Heart left ventricle (tissue), 16 donors: ENCODE data around the gene MEGF8. TPM values are rescaled to one million over a fixed set of nuclear protein-coding genes. Genes with fewer than 3 reads are reported as not detected.

Source experiments
- ATAC-seq, 4 donors: fragments of 200-7000 bp; cut with Tn5 transposase; one replicate each; pipeline ENCODE4 v1.9.1; 2020 to 2022; ENCODE audit warnings: moderate library complexity in 4 of 4, mild to moderate bottlenecking in 3 of 4, moderate number of reproducible peaks in 1 of 4
- DNase-seq, 5 donors: peaks; one replicate each; pipeline ENCODE4 v3.0.0-alpha.2; 2020
- H3K27ac ChIP-seq, 12 donors: fragments of 200-600 bp; sonication (generic) in 4 of 12; one replicate each; pipeline versions ENCODE4 v1.5.0 to v1.8.0; 2016 to 2022; ENCODE audit warnings: mild to moderate bottlenecking in 2 of 12
- H3K27me3 ChIP-seq, 9 donors: fragments of 200-600 bp; sonication (generic) in 2 of 9; one replicate each; pipeline versions ENCODE4 v1.5.1 to v1.8.0; 2016 to 2022; ENCODE audit warnings: mild to moderate bottlenecking in 3 of 9
- H3K36me3 ChIP-seq, 9 donors: fragments of 200-600 bp; sonication (generic) in 2 of 9; one replicate each; pipeline versions ENCODE4 v1.5.0 to v1.8.0; 2018 to 2022; ENCODE audit warnings: mild to moderate bottlenecking in 2 of 9
- H3K4me1 ChIP-seq, 12 donors: fragments of 200-600 bp; sonication (generic) in 4 of 12; one replicate each; pipeline versions ENCODE4 v1.5.0 to v1.8.0; 2016 to 2022; ENCODE audit warnings: mild to moderate bottlenecking in 3 of 12
- H3K4me3 ChIP-seq, 12 donors: fragments of 200-600 bp; sonication (generic) in 4 of 12; one replicate each; pipeline versions ENCODE4 v1.5.0 to v1.8.0; 2017 to 2022; ENCODE audit warnings: mild to moderate bottlenecking in 9 of 12, moderate library complexity in 4 of 12
- H3K9me3 ChIP-seq, 12 donors: fragments of 200-600 bp; sonication (generic) in 4 of 12; one replicate each; pipeline versions ENCODE4 v1.5.0 to v1.8.0; 2016 to 2022; ENCODE audit warnings: mild to moderate bottlenecking in 1 of 12
- POLR2A ChIP-seq, 2 donors: fragments of 450-650 bp; IDR thresholded peaks; one replicate each; pipeline ENCODE4 v1.6.1; 2017; ENCODE audit warnings: antibody characterized with exemption in 2 of 2, mild to moderate bottlenecking in 2 of 2, moderate library complexity in 2 of 2
- WGBS, 4 donors: extraction: QIAGEN DNeasy Blood & Tissue Kit in 2 of 4; methylation state at CpG; one replicate each; pipeline versions ENCODE4 v1.1.5 to v1.1.7; 2013 to 2018; 5-methylcytosine and 5-hydroxymethylcytosine counted together
- intact Hi-C, 10 donors: fragments of 100-400 bp; cut with DNase I; formaldehyde crosslinking; loops; one replicate each; pipeline versions ENCODE4 v1.11.1 to v1.14.2; 2022
- polyA plus RNA-seq, 2 donors: library from polyadenylated mRNA; stranded (reverse); fragments of 200-250 nt; gene quantifications; one replicate each; pipeline ENCODE4 v1.2.3, GENCODE V29; 2013
- total RNA-seq, 9 donors: library from RNA; depleted of rRNA in 2 of 9; stranded (reverse); fragments of >200 nt in 2 of 9; fragmentation: NEBNext Ultra II Directional in 3 of 9; extraction: Animal tissue kit (Norgen Biotek cat#: 25700) in 3 of 9; gene quantifications; one replicate each; pipeline versions ENCODE4 v1.1.0 to v1.2.4, GENCODE V29; 2016 to 2023
- TF ChIP-seq, protein P1 (sequence below), 12 donors: fragments of 200-600 bp; sonication (generic) in 4 of 12; IDR thresholded peaks; one replicate each; pipeline versions ENCODE4 v1.5.0 to v1.8.0; 2018 to 2022; ENCODE audit warnings: antibody characterized with exemption in 12 of 12, mild to moderate bottlenecking in 5 of 12
- donor health status: ischemic (EF 13 %, LVEDD 7.1; RV severe dilation, severe dysfunction).
- donor health status: healthy with polysubstance abuse.
- donor health status: DM: no; HTN: yes; CAD: no.
- donor health status: DM: no; HTN: no; CAD: no.
- donor health status: ischemic (EF 25% LVEDD 6.9; RV normal size, moderate dysfunction).
- donor health status: ischemic (EF 25% LVEDD 5.7; RV mildly dilated, moderate dysfunction).
- donor health status: healthy.
- donor health status: DM: yes; HTN: yes; CAD: no.
- donor health status: ischemic (EF 35%, LVEDD 5.7; RV mildly dilated, moderate dysfunction).
- donor health status: nonischemic (EF 11% LVEDD 7.7; RV severe dilation, severe dysfunction).
- donor health status: DM: yes; HTN: yes; CAD: no.
- donor health status: PGD.
- donor health status: ischemic (EF 29% LVEDD 5.4; RV normal size, mild dysfunction).
- donor health status: nonischemic (EF 23%, LVEDD 6.1; RV moderate dilation, normal function).

MEGF8 gene
- total and polyA plus RNA-seq, 11 donors, result 22.8 to 50.4 (median 32.8) TPM

DNA sequence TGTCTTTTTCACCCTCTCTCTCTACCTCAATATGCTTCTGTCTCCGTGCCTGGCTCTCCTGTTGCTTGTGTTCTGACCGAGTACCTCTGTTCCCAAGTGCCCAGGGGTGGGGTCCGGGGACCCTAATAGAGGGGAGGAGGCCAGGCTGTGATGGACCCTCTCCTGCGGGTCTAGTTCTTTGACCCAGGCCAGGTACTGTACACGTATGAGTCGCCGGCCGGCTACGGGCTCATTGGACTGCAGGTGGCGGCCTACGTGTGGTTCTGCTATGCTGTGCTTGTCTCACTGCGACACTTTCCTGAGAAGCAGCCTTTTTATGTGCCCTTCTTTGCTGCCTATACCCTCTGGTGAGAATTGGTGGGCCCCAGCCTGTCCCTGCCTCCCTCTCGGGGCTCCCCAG is 7.9 kb upstream of the MEGF8 start:
- intact Hi-C loops, result loop anchor here in 2 of 10 donors (10.0 kb wide), 1 partner anchor 183 kb away; the partner anchor contains the start of gene POU2F2 (in 2 of the 2)
- TF ChIP-seq, protein P1, sequence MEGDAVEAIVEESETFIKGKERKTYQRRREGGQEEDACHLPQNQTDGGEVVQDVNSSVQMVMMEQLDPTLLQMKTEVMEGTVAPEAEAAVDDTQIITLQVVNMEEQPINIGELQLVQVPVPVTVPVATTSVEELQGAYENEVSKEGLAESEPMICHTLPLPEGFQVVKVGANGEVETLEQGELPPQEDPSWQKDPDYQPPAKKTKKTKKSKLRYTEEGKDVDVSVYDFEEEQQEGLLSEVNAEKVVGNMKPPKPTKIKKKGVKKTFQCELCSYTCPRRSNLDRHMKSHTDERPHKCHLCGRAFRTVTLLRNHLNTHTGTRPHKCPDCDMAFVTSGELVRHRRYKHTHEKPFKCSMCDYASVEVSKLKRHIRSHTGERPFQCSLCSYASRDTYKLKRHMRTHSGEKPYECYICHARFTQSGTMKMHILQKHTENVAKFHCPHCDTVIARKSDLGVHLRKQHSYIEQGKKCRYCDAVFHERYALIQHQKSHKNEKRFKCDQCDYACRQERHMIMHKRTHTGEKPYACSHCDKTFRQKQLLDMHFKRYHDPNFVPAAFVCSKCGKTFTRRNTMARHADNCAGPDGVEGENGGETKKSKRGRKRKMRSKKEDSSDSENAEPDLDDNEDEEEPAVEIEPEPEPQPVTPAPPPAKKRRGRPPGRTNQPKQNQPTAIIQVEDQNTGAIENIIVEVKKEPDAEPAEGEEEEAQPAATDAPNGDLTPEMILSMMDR (IDR thresholded peaks at IDR 0.05), result no peak
- no peak for TF ChIP-seq POLR2A (IDR thresholded peaks at IDR 0.05)
- 85 to 90% (median 87%) methylated on average over 13 of the region's 13 CpGs for WGBS, 4 donors

DNA sequence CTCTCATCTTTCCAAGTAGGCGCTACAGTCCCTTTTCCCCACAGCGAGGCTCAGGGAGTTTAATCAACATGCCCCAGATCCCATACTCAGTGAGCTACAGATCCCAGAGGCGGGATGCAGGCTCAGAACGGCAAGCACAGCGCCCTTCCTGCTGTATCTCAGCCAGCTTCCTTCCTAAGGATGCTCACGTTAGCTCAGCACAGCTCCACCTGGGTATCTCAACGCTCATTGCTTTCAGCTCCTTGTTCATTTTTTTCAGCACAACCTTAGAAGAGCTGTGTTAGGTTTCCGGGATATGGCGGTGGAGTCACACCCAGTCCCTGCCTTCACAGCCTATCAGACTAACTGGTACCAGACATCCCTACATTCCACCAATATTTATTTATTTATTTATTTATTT is 3.1 kb upstream of the MEGF8 start:
- 52 to 64% (median 56%) methylated on average over 9 of the region's 9 CpGs for WGBS, 4 donors
- ATAC-seq, result no peak
- Histone ChIP-seq H3K4me1 (peaks cover 2 to 31% (median 20%) of the 10 kb centered on the region in 12 donors), H3K36me3 (no peaks in the 10 kb centered on the region), H3K4me3 (no peak overlapping the region), H3K9me3 (no peaks in the 10 kb centered on the region), H3K27ac (no peak overlapping the region), H3K27me3 (peaks cover 10 to 25% (median 21%) of the 10 kb centered on the region in 9 donors)
- intact Hi-C loops, result loop anchor here in 4 of 10 donors (5.0 to 10.0 kb wide), 2 partner anchors 35 to 188 kb away; partner anchors contain the start of gene POU2F2 (in 3 of the 4)
- TF ChIP-seq, protein P1 (IDR thresholded peaks at IDR 0.05), result no peak
- no peak for TF ChIP-seq POLR2A (IDR thresholded peaks at IDR 0.05)
- DNase-seq, result no peak

More for the DNA sequence above, 7.9 kb upstream of the MEGF8 start:
- Histone ChIP-seq H3K27me3 (peaks cover 0 to 20% (median 10%) of the 10 kb centered on the region in 9 donors), H3K27ac (no peak overlapping the region), H3K9me3 (no peaks in the 10 kb centered on the region), H3K36me3 (no peaks in the 10 kb centered on the region), H3K4me1 (peaks cover 0 to 26% (median 4%) of the 10 kb centered on the region in 12 donors), H3K4me3 (no peak overlapping the region)
- ATAC-seq, result no peak
- no peak for DNase-seq

DNA sequence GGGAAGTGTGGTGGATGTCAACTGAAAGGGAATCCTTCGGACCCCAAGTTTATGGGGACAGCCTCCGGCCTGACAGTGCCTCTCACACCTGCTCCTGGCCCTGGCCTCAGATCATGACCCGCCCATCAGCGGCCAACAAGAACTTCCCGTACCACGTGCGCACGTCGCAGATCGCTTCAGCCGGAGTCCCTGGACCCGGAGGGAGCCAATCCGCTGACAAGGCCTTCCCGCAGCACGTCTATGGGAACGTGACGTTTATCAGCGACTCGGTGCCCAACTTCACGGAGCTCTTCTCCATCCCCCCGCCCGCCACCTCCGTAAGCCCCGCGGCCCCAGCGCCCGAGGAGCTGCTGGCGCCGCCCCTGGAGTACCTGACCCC is 2.0 kb upstream of the MEGF8 start:
- TF ChIP-seq, protein P1 (IDR thresholded peaks at IDR 0.05), result no peak
- TF ChIP-seq POLR2A (IDR thresholded peaks at IDR 0.05), result no peak
- Histone ChIP-seq H3K4me1 (peaks cover 2 to 42% (median 25%) of the 10 kb centered on the region in 12 donors), H3K4me3 (no peak overlapping the region), H3K27ac (no peak overlapping the region), H3K36me3 (no peaks in the 10 kb centered on the region), H3K27me3 (peaks cover 10 to 25% (median 21%) of the 10 kb centered on the region in 9 donors), H3K9me3 (no peaks in the 10 kb centered on the region)
- DNase-seq (no peak), ATAC-seq (no peak)
- WGBS, 4 donors, result 15 to 29% (median 20%) methylated on average over 20 to 29 of the region's 29 CpGs
- intact Hi-C loops, result loop anchor here in 4 of 10 donors (5.0 to 10.0 kb wide), 2 partner anchors 36 to 189 kb away; partner anchors contain the start of gene POU2F2 (in 3 of the 4)

DNA sequence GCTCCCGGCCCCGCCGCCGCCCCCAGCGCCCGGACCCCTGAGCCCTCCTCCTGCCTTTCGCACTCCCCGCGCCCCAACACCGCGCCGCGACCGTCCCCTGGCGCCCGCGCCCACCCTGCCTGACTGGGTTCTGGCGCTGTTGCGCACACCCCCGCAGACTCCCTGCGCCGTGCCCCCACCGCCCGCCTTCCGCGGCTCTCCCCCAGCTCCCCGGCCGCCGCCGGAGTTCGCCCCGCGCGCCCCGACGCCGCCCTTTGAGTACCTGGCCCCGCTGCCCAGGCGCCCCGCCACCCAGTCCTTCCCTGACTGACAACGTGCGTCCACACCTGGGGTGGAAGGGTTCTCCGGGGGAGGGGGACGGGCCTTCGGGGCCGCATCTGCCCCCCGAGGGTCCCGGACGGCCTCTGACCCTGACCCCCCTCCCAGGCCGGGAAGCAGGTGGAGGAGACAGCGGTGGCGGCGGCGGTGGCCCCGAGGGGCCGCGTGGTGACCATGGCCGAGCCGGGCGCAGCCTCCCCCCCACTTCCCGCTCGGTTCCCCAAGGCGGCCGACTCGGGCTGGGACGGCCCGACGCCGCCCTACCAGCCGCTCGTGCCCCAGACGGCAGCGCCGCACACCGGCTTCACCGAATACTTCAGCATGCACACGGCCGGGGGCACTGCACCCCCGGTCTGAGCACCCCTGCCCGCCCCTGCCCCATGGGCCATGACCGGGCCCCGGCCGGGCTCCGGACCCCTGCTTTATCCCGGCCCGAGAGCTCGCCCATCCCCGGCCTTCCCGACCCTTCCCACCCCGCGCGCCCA is 1.4 kb upstream of the MEGF8 start:
- TF ChIP-seq, protein P1 (IDR thresholded peaks at IDR 0.05), result no peak
- no peak for TF ChIP-seq POLR2A (IDR thresholded peaks at IDR 0.05)
- H3K4me1 ChIP-seq, result peaks cover 2 to 47% (median 25%) of the 10 kb centered on the region in 12 donors
- H3K36me3 ChIP-seq, result no peaks in the 10 kb centered on the region
- intact Hi-C loops, result loop anchor here in 4 of 10 donors (2.0 to 10.0 kb wide), 3 partner anchors 37 to 191 kb away; partner anchors contain the start of gene POU2F2 (in 4 of the 4)
- ATAC-seq (no peak), DNase-seq (peak in 2 of 5 donors; percentile 31 to 68)
- H3K4me3 ChIP-seq, result peak overlapping the region in 10 of 12 donors; percentile 14 to 92 (median 87)
- no peak overlapping the region for H3K27ac ChIP-seq
- H3K9me3 ChIP-seq, result no peaks in the 10 kb centered on the region
- peaks cover 10 to 25% (median 21%) of the 10 kb centered on the region in 9 donors for H3K27me3 ChIP-seq
- WGBS, 4 donors, result 0 to 6% (median 3%) methylated on average over 20 to 92 of the region's 92 CpGs
